Natural killer cell treated with Interleukin-12 subunit alpha and Interleukin-12 subunit beta and Interleukin-15 and Interleukin-18, amount 100 ng/mL, for 72 hours (primary cell): ENCODE measurements around the gene SMIM23. TPM values are rescaled to one million over a fixed set of nuclear protein-coding genes. Genes with fewer than 3 reads are reported as not detected.
A peak's percentile ranks its signal among the peaks of the same experiment; 100 is the strongest.

Source experiments
- ATAC-seq, 2 donors: fragments of 150-1000 bp; cut with Tn5 transposase in 1 of 2; sonication (Bioruptor Pico), chemical (Tn5 transposase) in 1 of 2; 2 replicates each; pipeline ENCODE4 v1.10.0; 2021
- DNase-seq: peaks from one replicate; pipeline ENCODE4 v3.0.0; 2022; ENCODE audit warnings: low spot score
- H3K27ac Mint-ChIP-seq, 2 donors: 1 replicate in 1 of 2; 2 replicates in 1 of 2; pipeline ENCODE4 v1.8.0; 2022; ENCODE audit warnings: mixed read lengths in 2 of 2, mild to moderate bottlenecking in 1 of 2, moderate library complexity in 1 of 2
- H3K27me3 Mint-ChIP-seq, 2 donors: 1 replicate in 1 of 2; 2 replicates in 1 of 2; pipeline ENCODE4 v1.8.0; 2022; ENCODE audit warnings: mixed read lengths in 2 of 2
- H3K36me3 Mint-ChIP-seq: one replicate; pipeline ENCODE4 v1.8.0; 2022; ENCODE audit warnings: mixed read lengths
- H3K4me1 Mint-ChIP-seq, 2 donors: 1 replicate in 1 of 2; 2 replicates in 1 of 2; pipeline ENCODE4 v1.8.0; 2022; ENCODE audit warnings: low read depth in 2 of 2, mixed read lengths in 2 of 2, mild to moderate bottlenecking in 1 of 2
- H3K4me3 Mint-ChIP-seq: one replicate; pipeline ENCODE4 v1.8.0; 2022; ENCODE audit warnings: mixed read lengths
- H3K9me3 Mint-ChIP-seq: 2 replicates; pipeline ENCODE4 v1.8.0; 2022; ENCODE audit warnings: mixed read lengths
- total RNA-seq, 2 donors: library from RNA; stranded (reverse); gene quantifications; one replicate each; pipeline ENCODE4 v1.2.3, GENCODE V29; 2022

Gene SMIM23
- total RNA-seq: not detected

DNA sequence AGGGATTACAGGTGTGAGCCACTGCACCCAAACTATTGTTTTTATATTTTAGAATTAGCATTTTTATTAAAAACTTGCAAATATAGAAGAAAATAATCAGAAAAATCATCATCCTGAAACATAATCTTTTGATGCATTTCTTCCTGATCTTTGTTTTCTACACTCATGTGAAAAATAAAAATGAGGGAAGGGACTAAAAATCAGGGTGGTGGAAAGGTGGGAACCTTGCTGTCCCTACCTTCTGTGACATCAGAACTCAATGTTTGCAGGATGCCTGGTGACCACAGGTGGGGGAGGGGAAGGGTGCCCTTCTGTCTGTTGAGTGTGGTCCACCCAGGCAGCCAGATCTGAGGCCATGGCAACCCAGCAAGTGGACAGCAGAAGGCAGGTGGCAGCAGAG, at the start of gene SMIM23:
TSS of gene SMIM23 (plus strand) at position 301 of the 400 bp plus-strand sequence. CDS start at position 356, 55 bp downstream.
- no peaks in the 10 kb centered on the region for H3K36me3 Mint-ChIP-seq
- no peak within 1 kb of the TSS for H3K27ac Mint-ChIP-seq
- no peaks in the 10 kb centered on the region for H3K4me1 Mint-ChIP-seq
- DNase-seq (no peak), ATAC-seq (no peak)
- no peak within 1 kb of the TSS for H3K4me3 Mint-ChIP-seq
- H3K9me3 Mint-ChIP-seq: no peaks in the 10 kb centered on the region
- H3K27me3 Mint-ChIP-seq: peaks cover 18 to 21% of the 10 kb centered on the region in 2 donors

DNA sequence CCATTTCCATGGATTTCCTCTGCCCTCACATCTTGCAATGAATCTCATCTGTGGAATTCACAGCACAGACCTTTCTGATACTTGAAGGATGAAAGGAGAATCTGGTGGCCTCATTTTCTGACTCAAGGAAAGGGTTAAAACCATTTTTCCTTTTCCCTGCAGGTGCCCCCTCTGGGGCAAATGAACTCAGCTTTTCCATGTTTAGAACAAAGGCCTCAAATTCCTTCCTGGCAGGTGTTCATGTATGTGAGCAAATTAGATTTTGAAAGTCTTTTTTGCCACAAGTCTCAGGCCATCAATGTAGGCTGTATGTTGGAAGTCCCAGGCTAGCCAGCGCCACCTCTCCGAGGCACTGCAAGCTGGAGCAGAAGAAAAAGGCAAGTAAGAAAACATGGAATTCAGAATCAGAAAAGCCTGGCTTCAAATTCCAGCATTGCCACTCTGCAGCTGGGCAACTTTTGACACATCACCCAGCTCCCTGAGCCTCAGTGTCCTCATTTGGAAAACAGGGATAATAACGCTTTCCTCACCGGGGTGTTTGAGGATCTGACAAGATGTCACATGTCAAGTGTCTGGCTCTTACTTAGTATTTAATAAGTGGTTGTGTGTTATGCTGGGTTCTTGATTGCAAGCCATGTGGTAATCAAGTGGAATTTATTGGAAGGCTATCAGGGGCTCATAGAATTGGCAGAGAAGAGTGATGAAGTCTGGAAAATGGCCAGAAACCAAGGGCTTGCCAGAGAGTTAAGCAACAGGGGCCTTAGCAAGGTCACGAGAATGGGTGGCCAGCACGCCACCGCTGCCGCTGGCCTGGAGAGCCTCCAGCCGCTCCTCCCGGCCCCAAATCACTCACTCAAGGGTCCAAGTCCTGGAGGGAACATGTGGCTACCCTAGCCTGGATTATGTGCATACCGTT, 48.4 kb upstream of the SMIM23 start:
- no peaks in the 10 kb centered on the region for H3K36me3 Mint-ChIP-seq
- no peak overlapping the region for H3K4me3 Mint-ChIP-seq
- no peak for ATAC-seq
- DNase-seq: no peak
- H3K27me3 Mint-ChIP-seq: no peaks in the 10 kb centered on the region
- no peak overlapping the region for H3K27ac Mint-ChIP-seq
- no peaks in the 10 kb centered on the region for H3K4me1 Mint-ChIP-seq
- H3K9me3 Mint-ChIP-seq: no peaks in the 10 kb centered on the region

GRCh38 chr5:171738501-171738900, 47.1 kb upstream of the SMIM23 start:
- DNase-seq (no peak), ATAC-seq (no peak)
- Mint-ChIP-seq H3K27ac (no peak overlapping the region), H3K4me3 (no peak overlapping the region), H3K27me3 (peaks cover 2 to 5% of the 10 kb centered on the region in 2 donors), H3K4me1 (peaks cover 0 to 2% of the 10 kb centered on the region in 2 donors), H3K36me3 (no peaks in the 10 kb centered on the region), H3K9me3 (no peaks in the 10 kb centered on the region)

- no peaks in the 10 kb centered on the region for H3K9me3 Mint-ChIP-seq
- ATAC-seq (no peak), DNase-seq (no peak)
- peaks cover 0 to 2% of the 10 kb centered on the region in 2 donors for H3K4me1 Mint-ChIP-seq
- H3K36me3 Mint-ChIP-seq: no peaks in the 10 kb centered on the region
- no peak overlapping the region for H3K27ac Mint-ChIP-seq
- H3K27me3 Mint-ChIP-seq: peaks cover 4 to 5% of the 10 kb centered on the region in 2 donors
- H3K4me3 Mint-ChIP-seq: no peak overlapping the region
These were observed 46.3 kb upstream of the SMIM23 start for GRCh38 chr5:171739271-171739670.

DNA sequence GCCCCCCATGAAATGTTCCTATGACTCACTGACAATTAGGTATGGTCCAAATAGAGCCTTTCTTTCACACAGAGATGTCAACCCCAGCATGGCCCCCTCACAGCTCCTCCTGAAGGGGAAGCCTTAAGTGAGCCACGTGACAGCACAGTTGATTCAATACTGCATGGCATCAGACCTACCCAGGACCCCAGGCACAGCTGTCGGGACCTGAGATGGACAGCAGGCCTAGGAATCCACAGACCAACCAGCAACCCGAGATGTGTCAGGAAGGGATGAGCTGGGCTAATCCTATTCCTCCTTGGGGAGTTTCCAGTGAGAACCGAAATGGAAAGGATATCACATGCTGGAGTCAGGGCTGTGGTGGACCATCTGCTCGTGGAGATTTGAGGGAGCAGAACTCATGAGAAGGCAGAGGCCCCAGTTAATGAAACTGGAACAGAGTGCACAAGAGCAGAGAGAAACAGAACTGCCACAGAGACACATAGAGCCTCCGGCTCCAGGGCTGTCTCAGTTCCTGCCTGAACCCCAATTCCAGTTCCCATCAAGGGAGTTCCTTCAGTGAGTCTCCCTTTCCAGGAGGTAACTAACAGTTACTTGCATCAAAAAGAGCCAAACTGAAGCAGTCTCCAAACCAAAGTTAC, 42.1 kb upstream of the SMIM23 start:
- Mint-ChIP-seq H3K27me3 (peaks cover 5 to 10% of the 10 kb centered on the region in 2 donors), H3K9me3 (no peaks in the 10 kb centered on the region), H3K4me1 (peaks cover 0 to 2% of the 10 kb centered on the region in 2 donors), H3K4me3 (no peak overlapping the region), H3K27ac (peak overlapping the region in 1 of 2 donors; percentile 38), H3K36me3 (no peaks in the 10 kb centered on the region)
- DNase-seq: no peak
- ATAC-seq: no peak

GRCh38 chr5:171744264-171744663, 41.4 kb upstream of the SMIM23 start:
- DNase-seq: no peak
- no peak overlapping the region for H3K27ac Mint-ChIP-seq
- no peak overlapping the region for H3K4me3 Mint-ChIP-seq
- ATAC-seq: no peak
- H3K9me3 Mint-ChIP-seq: no peaks in the 10 kb centered on the region
- H3K27me3 Mint-ChIP-seq: peaks cover 7 to 10% of the 10 kb centered on the region in 2 donors
- no peaks in the 10 kb centered on the region for H3K36me3 Mint-ChIP-seq
- peaks cover 0 to 2% of the 10 kb centered on the region in 2 donors for H3K4me1 Mint-ChIP-seq

DNA sequence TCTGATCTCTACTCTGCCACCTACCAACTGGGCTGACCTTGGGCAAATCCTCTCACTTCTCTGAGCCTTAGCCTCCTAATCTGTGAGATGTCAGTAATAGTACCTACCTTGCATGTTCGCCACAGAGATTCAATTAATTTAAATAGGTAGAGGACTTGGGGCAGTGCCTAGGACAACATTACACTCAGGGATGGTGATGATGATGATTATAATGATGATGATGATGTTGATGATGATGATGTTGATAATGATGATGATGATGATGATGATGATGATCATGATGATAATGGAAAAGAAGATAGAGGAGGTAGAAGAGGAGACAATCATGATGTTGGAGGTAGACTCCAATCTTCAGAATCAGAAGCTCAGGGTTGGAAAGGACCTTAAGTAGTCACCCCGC, 40.7 kb upstream of the SMIM23 start:
- no peak for ATAC-seq
- Mint-ChIP-seq H3K4me3 (no peak overlapping the region), H3K9me3 (no peaks in the 10 kb centered on the region), H3K4me1 (peaks cover 0 to 2% of the 10 kb centered on the region in 2 donors), H3K27ac (no peak overlapping the region), H3K27me3 (peaks cover 9 to 10% of the 10 kb centered on the region in 2 donors), H3K36me3 (no peaks in the 10 kb centered on the region)
- DNase-seq: no peak

DNA sequence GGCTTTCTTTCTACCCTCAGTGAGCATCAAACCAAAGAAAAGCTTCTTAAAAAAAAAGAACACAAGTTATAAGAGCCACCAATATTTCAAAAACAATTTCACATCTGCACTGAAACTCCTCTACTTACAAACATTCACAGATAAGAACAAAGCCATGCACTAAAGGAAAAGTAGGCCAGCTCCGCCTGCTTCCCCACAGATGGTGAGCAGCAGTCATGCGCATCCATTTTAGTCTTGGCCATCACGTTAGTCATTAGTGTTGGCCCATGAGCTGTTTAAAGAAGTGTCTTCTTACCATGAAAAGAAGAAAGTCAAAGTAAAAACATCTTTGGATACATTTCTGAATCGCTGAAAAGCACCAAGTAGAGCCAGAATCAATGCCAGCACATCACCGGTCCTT, 40.0 kb upstream of the SMIM23 start:
- H3K4me1 Mint-ChIP-seq: peaks cover 0 to 2% of the 10 kb centered on the region in 2 donors
- H3K27ac Mint-ChIP-seq: no peak overlapping the region
- DNase-seq (no peak), ATAC-seq (no peak)
- H3K4me3 Mint-ChIP-seq: no peak overlapping the region
- H3K27me3 Mint-ChIP-seq: peaks cover 9 to 10% of the 10 kb centered on the region in 2 donors
- no peaks in the 10 kb centered on the region for H3K9me3 Mint-ChIP-seq
- H3K36me3 Mint-ChIP-seq: no peaks in the 10 kb centered on the region

DNA sequence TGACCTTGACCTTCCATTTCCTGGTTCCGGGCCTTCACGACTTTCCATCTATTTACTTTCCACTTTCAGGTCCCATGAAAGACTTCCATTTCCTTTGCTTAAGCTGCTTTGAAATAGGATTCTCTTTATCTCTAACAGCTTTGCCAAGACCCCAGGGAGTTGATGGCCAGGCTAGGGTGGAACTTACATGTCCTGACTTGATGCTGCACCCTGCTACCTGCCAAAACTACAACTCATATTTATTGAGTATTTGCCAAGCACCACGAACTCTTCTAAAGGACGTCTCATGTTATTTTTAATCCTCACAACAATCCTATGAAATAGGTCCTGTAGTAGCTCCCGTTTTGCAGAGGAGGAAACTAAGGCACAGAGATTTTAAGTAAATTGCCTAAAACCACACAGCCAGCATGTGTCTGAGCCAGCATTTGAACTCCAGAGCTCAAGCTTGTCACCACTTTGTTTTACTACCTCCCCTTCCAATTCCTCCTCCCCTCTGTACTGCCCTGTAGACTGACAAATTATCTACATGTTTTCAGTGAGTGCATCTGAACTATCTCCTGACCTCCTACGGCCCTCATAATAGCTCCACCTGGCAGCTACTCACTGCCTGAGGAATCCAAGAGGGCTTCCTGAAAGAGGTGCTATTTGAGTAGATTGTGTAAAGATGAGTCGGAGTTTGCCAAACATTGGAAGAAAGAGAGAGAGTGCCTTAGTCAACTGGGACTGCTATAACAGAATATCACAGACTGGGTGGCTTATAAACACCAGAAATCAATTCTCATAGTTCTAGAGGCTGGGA, 38.4 kb upstream of the SMIM23 start:
- ATAC-seq: no peak
- Mint-ChIP-seq H3K4me3 (no peak overlapping the region), H3K4me1 (peaks cover 0 to 2% of the 10 kb centered on the region in 2 donors), H3K27ac (no peak overlapping the region), H3K9me3 (no peaks in the 10 kb centered on the region), H3K36me3 (no peaks in the 10 kb centered on the region), H3K27me3 (peaks cover 10 to 14% of the 10 kb centered on the region in 2 donors)
- DNase-seq: no peak

- Mint-ChIP-seq H3K9me3 (no peaks in the 10 kb centered on the region), H3K4me3 (no peak overlapping the region), H3K36me3 (no peaks in the 10 kb centered on the region), H3K4me1 (no peaks in the 10 kb centered on the region), H3K27ac (no peak overlapping the region), H3K27me3 (peaks cover 5 to 12% of the 10 kb centered on the region in 2 donors)
- ATAC-seq: no peak
- DNase-seq: no peak
These were observed 36.9 kb upstream of the SMIM23 start for GRCh38 chr5:171748720-171749119.

GRCh38 chr5:171749365-171749764, 36.3 kb upstream of the SMIM23 start:
- no peak overlapping the region for H3K27ac Mint-ChIP-seq
- ATAC-seq (peak; percentile 28 to 47), DNase-seq (no peak)
- H3K9me3 Mint-ChIP-seq: no peaks in the 10 kb centered on the region
- no peaks in the 10 kb centered on the region for H3K36me3 Mint-ChIP-seq
- H3K4me3 Mint-ChIP-seq: no peak overlapping the region
- H3K27me3 Mint-ChIP-seq: peaks cover 5 to 9% of the 10 kb centered on the region in 2 donors
- no peaks in the 10 kb centered on the region for H3K4me1 Mint-ChIP-seq

DNA sequence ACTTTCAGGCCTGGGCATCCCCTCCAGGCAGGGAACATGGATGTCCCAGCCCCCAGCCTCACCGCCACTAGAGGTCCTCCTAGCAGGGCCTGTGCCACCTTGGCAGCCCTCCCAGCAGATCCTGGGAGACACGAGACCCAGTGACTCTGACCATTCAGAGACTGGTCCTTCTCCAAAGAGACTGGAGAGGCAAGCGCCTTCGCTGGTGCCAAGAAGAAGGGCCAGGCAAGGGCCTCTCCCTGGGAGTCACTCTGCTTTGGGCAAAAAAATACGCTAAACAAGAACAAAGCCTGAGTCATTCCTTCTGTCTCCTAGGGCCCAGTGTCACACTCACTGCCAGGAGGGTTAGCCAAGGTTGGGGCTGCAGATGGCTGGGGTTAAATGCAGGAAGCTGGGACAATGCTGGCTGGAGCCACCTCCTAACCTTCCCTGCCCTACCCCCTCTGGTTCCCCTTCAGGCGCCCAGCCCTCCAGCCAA, 35.3 kb upstream of the SMIM23 start:
- ATAC-seq (peak; percentile 15 to 30), DNase-seq (no peak)
- no peaks in the 10 kb centered on the region for H3K4me1 Mint-ChIP-seq
- H3K27ac Mint-ChIP-seq: no peak overlapping the region
- peaks cover 0 to 9% of the 10 kb centered on the region in 2 donors for H3K27me3 Mint-ChIP-seq
- H3K9me3 Mint-ChIP-seq: no peaks in the 10 kb centered on the region
- H3K4me3 Mint-ChIP-seq: no peak overlapping the region
- no peaks in the 10 kb centered on the region for H3K36me3 Mint-ChIP-seq

- no peak for DNase-seq
- ATAC-seq: no peak
- Mint-ChIP-seq H3K4me1 (no peaks in the 10 kb centered on the region), H3K27me3 (peaks cover 18 to 28% of the 10 kb centered on the region in 2 donors), H3K36me3 (no peaks in the 10 kb centered on the region), H3K27ac (no peak overlapping the region), H3K9me3 (no peaks in the 10 kb centered on the region), H3K4me3 (no peak overlapping the region)
These were observed 30.2 kb upstream of the SMIM23 start for GRCh38 chr5:171755354-171755821.
